GM12892 (cell line): ENCODE data around the gene LPIN3.

Source experiments
- POLR2A ChIP-seq: IDR thresholded peaks from 2 replicates; pipeline ENCODE4 v1.6.1; 2011; ENCODE audit warnings: low read depth, low read length, control low read depth
- POLR2AphosphoS5 ChIP-seq: IDR thresholded peaks from 2 replicates; pipeline ENCODE4 v1.6.1; 2011; ENCODE audit warnings: low read depth, low read length, control low read depth

DNA sequence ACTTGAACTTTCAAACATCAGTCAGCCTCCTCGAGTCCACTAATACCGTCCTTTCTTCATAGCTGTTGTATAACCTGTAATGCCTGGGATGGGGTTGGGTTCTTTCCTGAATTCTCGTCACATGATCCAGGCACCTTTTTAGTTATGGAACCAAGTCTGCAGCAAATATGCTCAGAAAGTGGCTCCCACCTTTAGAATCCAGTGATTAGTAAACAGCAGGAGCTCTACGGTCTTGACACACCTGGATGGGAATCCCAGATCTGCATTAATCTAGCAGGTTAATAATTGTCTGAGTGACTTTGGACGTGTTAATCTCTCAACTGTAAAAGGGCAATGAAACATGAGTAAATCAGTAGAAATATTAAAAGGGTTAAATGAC lies 22.4 kb upstream of the LPIN3 start:
- TF ChIP-seq POLR2A (no peak), POLR2AphosphoS5 (no peak)
